ENCODE measurements around the gene BLM.
"Not testable (repeated sequence)": the region's sequence is repeated elsewhere in the genome, so short reads cannot be mapped to it uniquely, and the experiment has no call there.

Gene BLM

GRCh38 chr15:90823455-90823974, 106.4 kb downstream of the BLM start:
- no peak for DNase-seq

GRCh38 chr15:90825115-90825899, 108.2 kb downstream of the BLM start:
- not testable (repeated sequence) for DNase-seq

GRCh38 chr15:90826206-90826885, 109.2 kb downstream of the BLM start:
- DNase-seq: not testable (repeated sequence)

- no peak for DNase-seq
These were observed 109.8 kb downstream of the BLM start for GRCh38 chr15:90826886-90827435.

- DNase-seq: no peak
These were observed 111.0 kb downstream of the BLM start for GRCh38 chr15:90828111-90828510.

GRCh38 chr15:90829126-90829525, 112.0 kb downstream of the BLM start:
- no peak for DNase-seq

- peak; percentile 35 to 62 for DNase-seq
These were observed 112.8 kb downstream of the BLM start for GRCh38 chr15:90829942-90830440.

- DNase-seq: no peak
These were observed 117.5 kb downstream of the BLM start for GRCh38 chr15:90834626-90835025.

GRCh38 chr15:90836296-90836871, 119.2 kb downstream of the BLM start:
- no peak for DNase-seq

- no peak for DNase-seq
These were observed 119.9 kb downstream of the BLM start for GRCh38 chr15:90837094-90837493.

GRCh38 chr15:90838139-90838538, 121.0 kb downstream of the BLM start:
- DNase-seq: peak; percentile 82 to 87

GRCh38 chr15:90838544-90838943, 121.4 kb downstream of the BLM start:
- no peak for DNase-seq

GRCh38 chr15:90839187-90840071, 122.3 kb downstream of the BLM start:
- DNase-seq: peak in 1 of 2 donors; percentile 49

- no peak for DNase-seq
These were observed 123.2 kb downstream of the BLM start for GRCh38 chr15:90840157-90840855.

- DNase-seq: no peak
These were observed 123.8 kb downstream of the BLM start for GRCh38 chr15:90840954-90841353.

GRCh38 chr15:90844696-90845095, 127.5 kb downstream of the BLM start:
- no peak for DNase-seq

- peak in 1 of 2 donors; percentile 64 for DNase-seq
These were observed 128.2 kb downstream of the BLM start for GRCh38 chr15:90845201-90845949.

- not testable (repeated sequence) for DNase-seq
These were observed 132.3 kb downstream of the BLM start for GRCh38 chr15:90849424-90849823.

- peak; percentile 42 to 49 for DNase-seq
These were observed 134.0 kb downstream of the BLM start for GRCh38 chr15:90851114-90851513.

- peak in 1 of 2 donors; percentile 16 for DNase-seq
These were observed 134.8 kb downstream of the BLM start for GRCh38 chr15:90851940-90852339.

GRCh38 chr15:90855139-90855538, 138.0 kb downstream of the BLM start:
- no peak for DNase-seq

Data from CD4-positive, alpha-beta T cell treated with Interleukin-4 for 1 hour (primary cell).